Retinal pigment epithelial cell (primary cell): ENCODE data around the gene EXPH5.

Source experiments
- DNase-seq: peaks from one replicate; pipeline ENCODE4 v3.0.0-alpha.2; 2010; ENCODE audit warnings: low read depth
- H3K4me3 ChIP-seq: 2 replicates; pipeline ENCODE4 v1.5.1; 2011; ENCODE audit warnings: mild to moderate bottlenecking, low read length, control low read depth, moderate library complexity
- CTCF ChIP-seq: conservative IDR thresholded peaks from 2 replicates; pipeline ENCODE4 v1.5.1; 2011; ENCODE audit warnings: low read depth, low read length, control low read depth, inconsistent platforms

The EXPH5 gene

GRCh38 chr11:108494182-108494581 is 99.4 kb downstream of the EXPH5 start:
- no peak overlapping the region for H3K4me3 ChIP-seq
- no peak for TF ChIP-seq CTCF
- no peak for DNase-seq

- TF ChIP-seq CTCF, result no peak
These were observed 101.6 kb downstream of the EXPH5 start for GRCh38 chr11:108491936-108492335.

GRCh38 chr11:108486828-108487227 is 106.7 kb downstream of the EXPH5 start:
- TF ChIP-seq CTCF, result no peak
- DNase-seq, result no peak

More at GRCh38 chr11:108491936-108492335, 101.6 kb downstream of the EXPH5 start:
- DNase-seq, result no peak
- no peak overlapping the region for H3K4me3 ChIP-seq

GRCh38 chr11:108486331-108486730 is 107.2 kb downstream of the EXPH5 start:
- DNase-seq, result no peak
- TF ChIP-seq CTCF, result no peak
- no peak overlapping the region for H3K4me3 ChIP-seq

More at GRCh38 chr11:108486828-108487227, 106.7 kb downstream of the EXPH5 start:
- no peak overlapping the region for H3K4me3 ChIP-seq

- H3K4me3 ChIP-seq, result no peak overlapping the region
- TF ChIP-seq CTCF, result no peak
- DNase-seq, result no peak
These were observed 110.4 kb downstream of the EXPH5 start for GRCh38 chr11:108483163-108483562.

- DNase-seq, result no peak
- H3K4me3 ChIP-seq, result no peak overlapping the region
- TF ChIP-seq CTCF, result no peak
These were observed 118.7 kb downstream of the EXPH5 start for GRCh38 chr11:108474664-108475463.

- TF ChIP-seq CTCF, result no peak
- H3K4me3 ChIP-seq, result no peak overlapping the region
- DNase-seq, result no peak
These were observed 120.9 kb downstream of the EXPH5 start for GRCh38 chr11:108472681-108473080.
